NOMO-1 (cell line): ENCODE measurements around the gene MBD1.
A peak's percentile ranks its signal among the peaks of the same experiment; 100 is the strongest.
"Not testable (repeated sequence)": the region's sequence is repeated elsewhere in the genome, so short reads cannot be mapped to it uniquely, and the experiment has no call there.

Experiments
- DNase-seq, 2 experiments: peaks; one replicate each; lab custom pipeline; 2025; ENCODE audit not compliant: unreplicated experiment in 2 of 2; lab: John Stamatoyannopoulos, UW

MBD1 gene

DNA sequence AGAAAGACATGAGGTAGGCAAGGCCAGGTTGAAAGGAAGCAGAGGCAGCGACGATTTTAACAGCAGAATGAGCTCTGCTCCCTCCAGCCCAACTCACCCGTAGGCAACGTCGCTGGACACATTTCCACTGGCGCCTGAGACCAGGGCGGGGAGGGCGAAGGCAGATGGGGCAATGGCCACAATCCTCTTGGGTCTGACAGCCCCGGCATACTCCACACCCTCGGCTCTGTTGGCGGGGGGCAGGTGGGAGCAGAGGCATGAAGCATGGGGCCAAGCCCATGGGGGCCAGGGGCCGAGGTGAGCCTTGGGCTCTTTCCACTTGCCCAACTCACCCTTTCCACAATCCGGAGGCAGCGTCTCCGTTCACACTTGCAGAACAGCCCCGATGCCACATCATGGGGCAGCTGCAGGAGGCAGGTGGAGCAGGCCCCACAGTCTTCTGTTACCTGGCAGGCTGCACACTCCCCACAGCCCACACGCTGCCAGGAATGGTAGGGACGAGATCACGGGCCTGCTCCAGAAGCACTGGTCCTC lies 5.8 kb downstream of the MBD1 start:
- no peak for DNase-seq

DNA sequence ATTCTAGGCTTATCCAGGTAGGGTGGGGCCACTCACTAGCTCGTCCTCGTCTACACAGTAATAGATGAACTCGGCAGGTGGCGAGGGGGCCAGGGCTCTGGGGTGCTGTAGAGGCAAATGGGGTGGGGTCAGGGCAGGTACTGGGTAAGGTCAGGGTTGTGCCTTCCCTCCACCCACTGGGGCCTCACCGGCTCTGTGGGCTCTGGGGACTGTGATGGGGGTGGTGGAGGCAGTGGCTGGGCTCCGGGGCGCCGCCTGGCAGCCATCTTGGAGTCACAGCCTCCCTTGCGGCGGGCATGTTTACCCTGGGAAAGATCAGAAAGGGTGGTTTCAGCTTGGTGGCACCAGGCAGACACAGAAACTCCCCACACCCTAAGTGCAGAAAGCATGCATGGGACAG lies 6.4 kb downstream of the MBD1 start:
- DNase-seq = no peak

DNA sequence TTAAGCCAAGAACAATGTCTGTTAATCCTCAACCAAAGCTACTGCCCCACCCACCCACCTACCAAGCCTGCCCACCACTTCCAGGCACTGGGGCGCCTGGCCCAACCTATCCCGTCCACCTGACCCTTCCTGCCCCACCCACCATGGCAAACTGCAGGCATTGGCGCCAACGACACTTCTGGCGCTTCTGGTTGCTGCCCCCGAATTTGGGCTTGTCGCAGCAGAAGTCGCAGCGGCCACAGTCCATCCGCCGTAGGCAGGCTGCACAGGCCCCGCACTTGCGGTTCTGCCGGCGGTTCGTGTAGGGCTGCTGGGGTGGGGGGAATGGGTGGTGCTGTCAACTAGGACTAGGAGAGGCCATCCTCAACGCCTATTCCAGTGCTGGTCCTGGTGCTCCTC lies 7.3 kb downstream of the MBD1 start:
- no peak for DNase-seq

DNA sequence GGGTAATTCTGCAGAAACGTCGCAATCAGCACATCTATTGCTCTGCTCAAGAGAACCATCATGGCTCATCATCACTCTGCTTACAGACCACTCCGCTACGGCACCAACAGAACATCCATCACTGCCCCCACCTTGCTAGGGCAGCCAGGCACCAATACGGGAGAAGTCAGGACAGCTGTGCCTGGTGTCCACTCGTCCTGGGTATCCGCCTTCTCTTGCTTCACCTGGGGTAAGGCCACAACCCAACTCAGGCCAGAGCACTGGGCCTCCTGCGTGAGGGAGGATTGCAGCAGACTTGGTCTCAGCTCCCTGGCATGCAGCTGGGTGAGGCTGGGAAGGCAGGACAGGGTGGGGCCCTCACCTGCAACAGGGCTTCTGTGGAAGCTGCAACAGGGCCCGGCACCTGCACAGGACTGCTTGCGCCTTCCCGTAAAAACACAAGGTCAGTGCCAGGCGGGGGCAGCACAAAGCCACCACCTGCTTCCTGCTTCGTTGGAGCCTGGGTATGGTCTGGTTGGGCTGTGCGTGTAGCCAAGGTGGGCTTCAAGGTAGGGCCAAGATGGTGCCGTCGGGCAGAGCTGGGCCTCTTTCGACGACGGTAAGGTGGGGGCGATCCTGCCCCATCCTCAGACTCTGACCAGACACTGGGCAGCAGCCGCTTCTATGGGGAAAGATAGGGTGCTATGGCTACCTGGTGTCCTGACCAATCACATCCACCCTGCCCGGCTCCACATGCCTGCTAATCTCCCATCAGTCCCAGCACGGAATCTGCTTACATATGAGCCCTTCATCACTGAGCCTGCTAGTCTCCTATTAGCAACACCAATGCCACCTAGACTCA lies 7.9 kb downstream of the MBD1 start:
- DNase-seq = no peak

DNA sequence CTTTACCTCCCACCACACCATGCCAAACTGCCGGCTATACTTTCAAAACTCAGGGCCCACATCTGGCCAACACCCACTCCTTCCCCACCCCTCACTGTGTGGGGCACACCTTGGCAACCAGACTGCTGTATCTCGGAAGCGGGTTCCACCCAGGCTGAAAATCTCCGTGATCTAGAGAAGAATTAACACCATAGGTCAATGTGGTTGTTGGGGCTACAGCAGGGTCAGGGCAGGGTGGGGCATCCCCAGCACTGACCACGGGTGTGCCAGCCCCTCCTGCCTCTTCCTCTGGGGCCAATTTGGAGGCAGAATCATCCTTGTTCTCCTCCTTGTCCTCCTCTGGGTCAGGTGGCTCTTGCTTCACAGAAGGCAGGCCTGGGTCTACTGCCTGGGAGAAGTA lies 8.8 kb downstream of the MBD1 start:
- no peak for DNase-seq

DNA sequence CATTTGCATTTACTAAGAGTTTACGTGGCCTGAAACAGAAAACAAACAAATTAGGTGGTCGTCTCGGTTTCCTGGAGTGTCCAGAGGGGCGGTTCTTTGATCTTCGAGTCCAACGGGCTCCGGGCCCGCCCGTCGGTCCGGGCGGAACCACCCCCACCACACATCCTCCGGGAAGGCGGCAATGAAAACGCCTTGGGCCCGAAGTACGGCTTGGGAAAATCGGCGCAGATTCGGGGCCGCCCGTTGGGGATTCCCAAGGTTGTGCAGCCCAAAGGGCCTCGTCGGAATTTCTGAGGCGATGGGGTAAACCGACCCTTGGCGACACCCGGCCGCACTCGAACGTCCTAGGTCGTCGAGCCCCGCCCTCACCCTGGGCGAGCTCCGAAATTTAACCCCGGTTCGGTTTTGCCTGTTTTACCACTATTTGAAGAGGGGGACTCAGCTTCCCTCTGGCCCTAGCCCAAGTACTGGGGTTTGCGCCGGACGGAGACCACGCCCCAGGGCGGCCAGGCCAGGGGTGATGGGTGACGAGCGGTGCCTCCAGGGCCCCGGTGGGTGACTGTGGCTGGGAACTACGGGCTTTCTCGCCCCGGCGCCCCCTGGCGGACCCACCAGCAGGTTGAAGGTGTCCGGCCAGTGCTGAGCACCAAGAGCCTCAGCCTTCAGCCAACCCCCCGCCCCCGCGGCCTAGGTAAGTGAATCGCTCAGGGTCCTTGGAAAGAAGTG lies 13.1 kb downstream of the MBD1 start:
- no peak for DNase-seq

DNA sequence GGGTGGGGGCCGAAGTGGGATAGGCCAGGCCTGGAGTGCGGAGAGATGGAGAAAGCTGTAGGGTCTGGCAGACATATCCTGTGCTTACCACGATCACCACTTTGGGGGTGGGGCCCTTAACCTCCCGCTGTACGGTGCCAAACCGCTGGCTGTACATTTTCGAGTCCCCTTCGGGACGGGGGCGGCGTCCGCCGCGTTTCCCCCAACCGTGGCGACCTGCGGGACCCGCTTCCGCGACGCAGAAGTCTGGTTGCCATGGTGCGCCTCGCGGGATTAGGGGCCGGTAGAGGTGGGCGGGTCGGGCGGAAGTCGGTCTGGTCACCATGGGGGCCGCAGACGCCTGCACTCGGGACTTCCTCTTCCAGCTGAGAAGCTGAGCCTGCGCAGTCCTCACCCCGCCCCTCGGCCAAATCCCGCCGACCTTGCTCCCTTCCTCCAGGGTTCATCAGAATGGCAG lies 15.0 kb downstream of the MBD1 start, which contains the start of gene CFAP53:
TSS of gene CFAP53 (minus strand) at position 248 of the 457 bp plus-strand sequence. CDS start at position 157, 91 bp downstream.
- peak; percentile 83 to 90 for DNase-seq

DNA sequence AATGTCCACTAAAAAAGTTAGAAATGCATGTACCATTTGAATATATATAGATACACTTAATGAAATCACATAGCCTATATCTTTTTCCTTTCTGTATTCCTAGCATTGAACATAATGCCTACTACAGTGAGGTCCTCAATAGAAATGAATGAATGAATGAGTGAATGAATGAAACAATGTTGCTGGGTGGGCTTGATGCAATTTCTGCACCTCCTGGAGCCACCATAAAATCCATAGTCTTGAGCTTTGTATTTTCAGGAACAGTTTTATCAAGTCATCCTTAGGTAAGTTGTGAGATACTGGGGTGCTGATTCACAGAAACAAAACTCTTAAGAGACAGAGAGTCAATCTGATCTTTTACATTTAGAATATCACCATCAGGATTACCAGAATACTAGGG lies 18.3 kb downstream of the MBD1 start:
- DNase-seq = no peak

DNA sequence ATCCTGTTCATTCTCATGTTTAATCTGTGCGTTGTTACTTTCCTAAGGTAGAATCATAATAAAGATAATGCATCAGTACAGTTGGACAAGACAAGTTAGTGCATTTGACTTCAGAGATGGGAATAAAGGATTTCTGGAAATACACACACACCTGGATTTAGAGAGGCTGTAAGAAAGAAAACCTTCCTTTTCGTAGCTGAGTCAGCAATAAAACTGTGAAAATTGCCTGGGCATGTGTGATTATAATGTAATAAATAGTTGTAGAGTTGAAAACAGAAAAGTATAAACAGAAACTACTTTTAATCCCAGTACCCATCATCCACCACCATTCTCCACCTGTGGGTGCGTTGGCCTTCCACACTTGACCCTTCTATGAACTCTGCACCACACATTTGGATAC lies 30.4 kb downstream of the MBD1 start:
- no peak for DNase-seq

DNA sequence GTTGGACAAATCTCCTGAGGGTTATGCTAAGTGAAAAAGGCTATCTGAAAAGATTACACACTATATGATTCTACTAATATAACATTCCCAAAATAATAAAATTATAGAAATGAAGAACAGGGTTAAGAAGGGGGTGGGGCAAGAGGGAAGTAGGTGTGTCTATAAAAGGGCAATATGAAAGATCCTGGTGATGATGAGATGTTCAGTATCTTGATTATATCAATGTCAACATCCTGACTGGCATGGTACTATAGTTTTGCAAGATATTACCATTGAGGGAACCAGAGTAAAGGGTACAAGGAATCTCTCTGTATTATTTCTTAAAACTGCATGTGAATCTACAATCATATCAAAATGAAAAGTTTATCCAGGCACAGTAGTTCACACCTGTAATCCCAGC lies 31.7 kb downstream of the MBD1 start:
- DNase-seq = no peak

DNA sequence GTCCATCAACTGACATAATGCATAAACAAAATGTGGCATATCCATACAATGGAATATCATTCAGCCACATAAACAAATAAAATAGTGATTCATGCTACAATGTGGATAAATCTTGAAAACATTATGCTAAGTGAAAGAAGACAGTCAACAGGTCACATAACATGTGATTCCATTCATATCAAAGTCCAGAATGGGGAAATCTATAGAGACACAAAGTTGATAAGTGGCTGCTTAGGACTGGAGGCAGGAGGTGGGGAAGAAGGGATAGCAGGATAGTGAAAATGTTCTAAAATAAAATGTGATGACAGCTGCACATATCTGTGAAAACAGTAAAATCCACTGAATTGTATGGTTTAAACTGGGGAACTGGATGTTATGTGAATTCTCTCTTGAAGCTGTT lies 33.8 kb downstream of the MBD1 start:
- DNase-seq = no peak

DNA sequence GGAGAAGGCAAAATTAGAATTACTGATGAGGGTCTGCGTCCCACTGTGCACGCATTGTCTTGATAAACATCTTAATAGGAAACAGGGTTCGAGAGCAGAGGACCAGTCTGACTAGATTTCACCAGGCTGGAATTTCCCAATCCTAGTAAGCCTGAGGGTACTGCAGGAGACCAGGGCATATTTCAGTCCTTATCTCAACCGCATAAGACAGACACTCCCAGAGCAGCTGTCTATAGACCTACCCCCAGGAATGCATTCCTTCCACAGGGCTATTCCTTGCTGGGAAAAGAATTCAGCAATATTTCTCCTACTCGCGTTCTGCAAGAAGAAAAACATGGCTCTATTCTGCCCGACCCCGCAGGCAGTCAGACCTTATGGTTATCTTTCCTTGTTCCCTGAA lies 39.6 kb downstream of the MBD1 start:
- DNase-seq = not testable (repeated sequence)

DNA sequence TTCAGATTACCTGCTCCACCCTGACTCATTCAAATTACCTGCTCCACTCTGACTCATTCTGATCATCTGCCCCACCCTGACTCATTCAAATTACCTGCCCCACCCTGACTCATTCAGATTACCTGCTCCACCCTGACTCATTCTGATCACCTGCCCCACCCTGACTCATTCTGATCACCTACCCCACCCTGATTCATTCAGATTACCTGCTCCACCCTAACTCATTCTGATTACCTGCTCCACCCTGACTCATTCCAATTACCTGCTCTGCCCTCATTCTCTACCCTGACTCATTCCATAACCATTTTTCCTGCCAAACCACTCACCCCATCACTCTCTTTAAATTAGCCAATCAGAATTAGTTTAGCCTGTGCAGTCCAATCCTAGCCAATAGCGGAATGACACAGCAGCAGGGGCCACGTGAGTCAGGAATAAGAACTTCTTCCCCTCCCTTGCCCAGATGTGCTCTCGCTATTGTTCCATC lies 41.2 kb downstream of the MBD1 start:
- no peak for DNase-seq

DNA sequence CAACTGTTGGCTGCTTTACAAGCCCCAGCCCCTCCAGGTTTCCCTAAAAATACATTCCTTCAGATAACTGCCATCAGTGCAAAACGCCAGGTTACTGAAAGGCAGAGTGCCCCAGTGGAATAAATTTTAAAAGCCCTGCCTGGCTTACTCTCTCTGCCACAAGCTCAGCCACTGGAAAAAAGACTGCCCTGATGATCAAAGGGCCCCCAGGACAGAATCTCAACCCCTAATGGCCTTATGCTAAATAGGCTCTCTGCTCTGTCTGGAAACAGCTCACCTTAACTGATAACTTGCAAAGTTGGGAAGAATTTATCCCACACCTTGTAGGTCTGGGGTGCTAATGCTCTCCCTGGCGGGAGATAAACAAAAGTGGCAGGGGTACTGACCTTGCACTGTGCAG lies 48.9 kb downstream of the MBD1 start:
- no peak for DNase-seq

DNA sequence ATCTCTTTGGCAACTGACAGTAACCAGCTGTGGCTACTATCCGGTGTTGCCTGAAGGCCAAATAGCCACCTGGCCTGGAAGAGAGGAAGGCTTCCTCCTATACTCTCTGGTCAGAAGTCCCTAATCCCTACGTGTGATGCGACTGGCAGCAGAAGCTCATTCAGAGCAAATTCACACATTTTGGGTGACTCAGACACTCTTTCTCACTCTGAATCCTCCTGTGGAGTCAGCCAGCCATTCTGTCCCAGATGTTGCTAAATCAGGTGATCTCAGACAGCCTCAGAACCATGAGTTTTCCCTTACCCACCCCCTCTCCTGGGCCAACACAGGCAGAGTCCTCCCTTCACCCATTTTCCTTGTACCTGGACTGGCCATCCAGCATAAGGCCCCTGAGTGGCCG lies 49.7 kb downstream of the MBD1 start:
- no peak for DNase-seq

DNA sequence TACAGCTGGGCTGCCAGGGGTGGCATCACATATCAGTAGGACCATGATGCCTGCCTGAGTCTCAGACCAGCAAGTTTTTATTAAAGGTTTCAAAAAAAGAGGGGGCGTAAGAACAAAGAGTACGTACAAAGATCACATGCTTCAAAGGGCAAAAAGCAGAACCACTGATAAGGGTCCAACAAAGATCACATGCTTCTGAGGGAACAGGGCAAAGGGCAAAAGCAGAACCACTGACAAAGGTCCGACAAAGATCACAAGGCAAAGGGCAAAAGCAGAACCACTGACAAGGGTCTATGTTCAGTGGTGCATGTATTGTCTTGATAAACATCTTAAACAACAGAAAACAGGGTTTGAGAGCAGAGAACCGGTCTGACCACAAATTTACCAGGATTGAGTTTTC lies 61.1 kb downstream of the MBD1 start:
- not testable (repeated sequence) for DNase-seq
